HG03060 (cell line): ENCODE results near the gene SEPTIN10.
"Not testable (repeated sequence)": the region's sequence is repeated elsewhere in the genome, so short reads cannot be mapped to it uniquely, and the experiment has no call there.

Experiments
- ATAC-seq: cut with Tn5 transposase; IDR thresholded peaks from one replicate; pipeline ENCODE4 v1.9.1; 2021; ENCODE audit warnings: low read depth, moderate number of reproducible peaks; ENCODE audit not compliant: unreplicated experiment

Gene SEPTIN10

GRCh38 chr2:109607766-109608165 is 6.0 kb downstream of the SEPTIN10 start:
- no peak for ATAC-seq

GRCh38 chr2:109604597-109604996 is 9.2 kb downstream of the SEPTIN10 start:
- no peak for ATAC-seq

GRCh38 chr2:109602617-109603188 is 11.1 kb downstream of the SEPTIN10 start:
- no peak for ATAC-seq

GRCh38 chr2:109601783-109602182 is 12.0 kb downstream of the SEPTIN10 start:
- ATAC-seq: no peak

GRCh38 chr2:109597283-109597682 is 16.5 kb downstream of the SEPTIN10 start:
- ATAC-seq: no peak

- ATAC-seq: no peak
Observed at GRCh38 chr2:109595644-109596043, 18.1 kb downstream of the SEPTIN10 start.

GRCh38 chr2:109594246-109594885 is 19.4 kb downstream of the SEPTIN10 start:
- no peak for ATAC-seq

GRCh38 chr2:109592905-109593304 is 20.9 kb downstream of the SEPTIN10 start:
- ATAC-seq: no peak

- no peak for ATAC-seq
Observed at GRCh38 chr2:109591206-109591605, 22.6 kb downstream of the SEPTIN10 start.

- no peak for ATAC-seq
Observed at GRCh38 chr2:109586687-109587086, 27.1 kb downstream of the SEPTIN10 start.

- no peak for ATAC-seq
Observed at GRCh38 chr2:109582928-109583895, 30.6 kb downstream of the SEPTIN10 start.

GRCh38 chr2:109577630-109578029 is 36.1 kb downstream of the SEPTIN10 start:
- not testable (repeated sequence) for ATAC-seq

- ATAC-seq: no peak
Observed at GRCh38 chr2:109575373-109575772, 38.4 kb downstream of the SEPTIN10 start.

- no peak for ATAC-seq
Observed at GRCh38 chr2:109563980-109564550, 49.7 kb downstream of the SEPTIN10 start.

- no peak for ATAC-seq
Observed at GRCh38 chr2:109563288-109563687, 50.5 kb downstream of the SEPTIN10 start.

GRCh38 chr2:109562421-109562820 is 51.3 kb downstream of the SEPTIN10 start:
- ATAC-seq: no peak

- ATAC-seq: no peak
Observed at GRCh38 chr2:109560265-109560664, 53.5 kb downstream of the SEPTIN10 start.

- ATAC-seq: no peak
Observed at GRCh38 chr2:109558076-109558882, 55.5 kb downstream of the SEPTIN10 start.

- ATAC-seq: no peak
Observed at GRCh38 chr2:109557309-109557708, 56.5 kb downstream of the SEPTIN10 start.

- ATAC-seq: no peak
Observed at GRCh38 chr2:109555346-109555900, 58.3 kb downstream of the SEPTIN10 start.
